HG03439 (cell line): Measurements from ENCODE around the gene CNN1.
"Not testable (repeated sequence)": the region's sequence is repeated elsewhere in the genome, so short reads cannot be mapped to it uniquely, and the experiment has no call there.

Experiments
- ATAC-seq: cut with Tn5 transposase; IDR thresholded peaks from one replicate; pipeline ENCODE4 v1.9.1; 2021; ENCODE audit warnings: mild to moderate bottlenecking, moderate library complexity; ENCODE audit not compliant: unreplicated experiment

The CNN1 gene

DNA sequence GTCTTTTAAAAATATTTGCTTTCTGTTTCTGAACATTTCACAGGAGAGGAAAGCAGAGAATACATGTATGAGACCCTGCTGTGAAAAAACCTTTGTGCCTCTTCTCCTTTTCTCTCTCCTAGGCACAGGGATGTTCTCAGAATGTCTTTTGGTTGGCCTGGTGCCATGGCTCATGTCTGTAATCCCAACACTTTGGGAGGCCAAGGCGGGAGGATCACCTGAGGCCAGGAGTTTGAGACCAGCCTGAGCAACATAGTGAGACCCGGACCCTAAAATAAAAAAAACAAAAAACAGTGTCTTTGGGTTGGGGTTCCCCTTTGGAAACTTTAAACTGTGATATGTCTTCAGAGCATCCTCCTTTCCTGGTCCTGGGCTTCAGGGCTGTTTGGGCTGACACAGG lies 60.1 kb downstream of the CNN1 start:
- no peak for ATAC-seq

- ATAC-seq: not testable (repeated sequence)
Observed at GRCh38 chr19:11599704-11600103, 61.1 kb downstream of the CNN1 start.
